ENCODE measurements around the gene EIF5B.

- TF ChIP-seq, protein P1, sequence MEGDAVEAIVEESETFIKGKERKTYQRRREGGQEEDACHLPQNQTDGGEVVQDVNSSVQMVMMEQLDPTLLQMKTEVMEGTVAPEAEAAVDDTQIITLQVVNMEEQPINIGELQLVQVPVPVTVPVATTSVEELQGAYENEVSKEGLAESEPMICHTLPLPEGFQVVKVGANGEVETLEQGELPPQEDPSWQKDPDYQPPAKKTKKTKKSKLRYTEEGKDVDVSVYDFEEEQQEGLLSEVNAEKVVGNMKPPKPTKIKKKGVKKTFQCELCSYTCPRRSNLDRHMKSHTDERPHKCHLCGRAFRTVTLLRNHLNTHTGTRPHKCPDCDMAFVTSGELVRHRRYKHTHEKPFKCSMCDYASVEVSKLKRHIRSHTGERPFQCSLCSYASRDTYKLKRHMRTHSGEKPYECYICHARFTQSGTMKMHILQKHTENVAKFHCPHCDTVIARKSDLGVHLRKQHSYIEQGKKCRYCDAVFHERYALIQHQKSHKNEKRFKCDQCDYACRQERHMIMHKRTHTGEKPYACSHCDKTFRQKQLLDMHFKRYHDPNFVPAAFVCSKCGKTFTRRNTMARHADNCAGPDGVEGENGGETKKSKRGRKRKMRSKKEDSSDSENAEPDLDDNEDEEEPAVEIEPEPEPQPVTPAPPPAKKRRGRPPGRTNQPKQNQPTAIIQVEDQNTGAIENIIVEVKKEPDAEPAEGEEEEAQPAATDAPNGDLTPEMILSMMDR (IDR thresholded peaks at IDR 0.05), result no peak
- TF ChIP-seq POLR2A (IDR thresholded peaks at IDR 0.05), result no peak
These were observed 918 bp downstream of the EIF5B start for GRCh38 chr2:99338029-99338585.
